ENCODE data around the gene RNASET2.

Gene RNASET2

GRCh38 chr6:166908811-166909210, 47.5 kb downstream of the RNASET2 start:
- Histone ChIP-seq H3K4me3 (ENCODE audit: low read depth, low read length) (no peak overlapping the region), H3K27ac (ENCODE audit: low read depth, low read length) (no peak overlapping the region), H3K27me3 (ENCODE audit: control insufficient read depth, insufficient read depth, low read length) (no peaks in the 10 kb centered on the region; the same call in 1 of the 2 replicates), H3K9me3 (ENCODE audit: control insufficient read depth, insufficient read depth, low read length) (no peaks in the 10 kb centered on the region), H3K4me1 (ENCODE audit: control insufficient read depth, insufficient read depth, low read length) (peaks cover 8% of the 10 kb centered on the region; the same call in 1 of the 2 replicates), H3K36me3 (ENCODE audit: control insufficient read depth, insufficient read depth, low read length) (no peaks in the 10 kb centered on the region), H3K9ac (ENCODE audit: low read depth, low read length) (no peak overlapping the region)

GRCh38 chr6:166907871-166908806, 48.2 kb downstream of the RNASET2 start:
- no peak overlapping the region for H3K9ac ChIP-seq (ENCODE audit: low read depth, low read length)
- H3K36me3 ChIP-seq (ENCODE audit: control insufficient read depth, insufficient read depth, low read length), result no peaks in the 10 kb centered on the region

GRCh38 chr6:166907373-166907841, 48.9 kb downstream of the RNASET2 start:
- Histone ChIP-seq H3K4me3 (ENCODE audit: low read depth, low read length) (no peak overlapping the region), H3K27ac (ENCODE audit: low read depth, low read length) (no peak overlapping the region), H3K36me3 (ENCODE audit: control insufficient read depth, insufficient read depth, low read length) (no peaks in the 10 kb centered on the region), H3K4me1 (ENCODE audit: control insufficient read depth, insufficient read depth, low read length) (peaks cover 8% of the 10 kb centered on the region; the same call in 1 of the 2 replicates), H3K9ac (ENCODE audit: low read depth, low read length) (no peak overlapping the region), H3K27me3 (ENCODE audit: control insufficient read depth, insufficient read depth, low read length) (no peaks in the 10 kb centered on the region; the same call in 1 of the 2 replicates), H3K9me3 (ENCODE audit: control insufficient read depth, insufficient read depth, low read length) (no peaks in the 10 kb centered on the region)

More at GRCh38 chr6:166907871-166908806, 48.2 kb downstream of the RNASET2 start:
- H3K4me1 ChIP-seq (ENCODE audit: control insufficient read depth, insufficient read depth, low read length), result peaks cover 8% of the 10 kb centered on the region; the same call in 1 of the 2 replicates
- no peak overlapping the region for H3K4me3 ChIP-seq (ENCODE audit: low read depth, low read length)
- H3K27me3 ChIP-seq (ENCODE audit: control insufficient read depth, insufficient read depth, low read length), result no peaks in the 10 kb centered on the region; the same call in 1 of the 2 replicates
- H3K27ac ChIP-seq (ENCODE audit: low read depth, low read length), result no peak overlapping the region
- no peaks in the 10 kb centered on the region for H3K9me3 ChIP-seq (ENCODE audit: control insufficient read depth, insufficient read depth, low read length)

DNA sequence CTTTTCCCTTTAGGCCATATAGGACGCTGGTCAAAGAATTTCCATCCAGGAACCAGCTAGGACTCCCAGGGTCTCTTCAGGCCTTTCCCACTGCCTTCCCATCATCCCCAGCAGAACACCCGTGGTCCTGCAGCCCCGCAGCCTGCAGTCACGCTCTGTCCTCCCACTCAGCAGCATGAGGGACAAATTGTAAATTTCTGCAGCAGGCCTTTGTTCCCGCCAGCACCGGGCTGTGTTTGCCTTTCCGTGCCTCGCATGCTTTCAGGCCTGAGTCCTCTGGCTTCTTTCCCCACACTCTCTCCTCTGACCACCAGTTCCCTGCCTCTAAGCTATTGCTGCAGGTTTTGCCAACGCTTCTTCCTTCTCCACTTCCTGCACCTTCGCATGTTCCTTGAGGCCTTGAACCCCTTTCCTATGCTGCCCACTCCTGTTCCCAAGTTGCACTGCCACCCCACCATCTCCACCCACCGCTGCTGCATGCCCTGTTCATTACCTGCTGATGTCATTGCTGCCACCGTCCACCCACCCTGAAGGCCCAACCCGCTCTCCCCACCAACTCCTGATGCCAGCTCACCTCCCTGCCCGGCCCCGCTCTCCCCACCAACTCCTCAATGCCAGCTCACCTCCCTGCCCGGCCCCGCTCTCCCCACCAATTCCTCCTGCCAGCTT, 49.8 kb downstream of the RNASET2 start:
- Histone ChIP-seq H3K9me3 (ENCODE audit: control insufficient read depth, insufficient read depth, low read length) (no peaks in the 10 kb centered on the region), H3K9ac (ENCODE audit: low read depth, low read length) (no peak overlapping the region), H3K4me1 (ENCODE audit: control insufficient read depth, insufficient read depth, low read length) (peaks cover 8% of the 10 kb centered on the region; the same call in 1 of the 2 replicates), H3K27me3 (ENCODE audit: control insufficient read depth, insufficient read depth, low read length) (no peaks in the 10 kb centered on the region; the same call in none of the 2 replicates), H3K27ac (ENCODE audit: low read depth, low read length) (no peak overlapping the region), H3K36me3 (ENCODE audit: control insufficient read depth, insufficient read depth, low read length) (no peaks in the 10 kb centered on the region), H3K4me3 (ENCODE audit: low read depth, low read length) (no peak overlapping the region)

DNA sequence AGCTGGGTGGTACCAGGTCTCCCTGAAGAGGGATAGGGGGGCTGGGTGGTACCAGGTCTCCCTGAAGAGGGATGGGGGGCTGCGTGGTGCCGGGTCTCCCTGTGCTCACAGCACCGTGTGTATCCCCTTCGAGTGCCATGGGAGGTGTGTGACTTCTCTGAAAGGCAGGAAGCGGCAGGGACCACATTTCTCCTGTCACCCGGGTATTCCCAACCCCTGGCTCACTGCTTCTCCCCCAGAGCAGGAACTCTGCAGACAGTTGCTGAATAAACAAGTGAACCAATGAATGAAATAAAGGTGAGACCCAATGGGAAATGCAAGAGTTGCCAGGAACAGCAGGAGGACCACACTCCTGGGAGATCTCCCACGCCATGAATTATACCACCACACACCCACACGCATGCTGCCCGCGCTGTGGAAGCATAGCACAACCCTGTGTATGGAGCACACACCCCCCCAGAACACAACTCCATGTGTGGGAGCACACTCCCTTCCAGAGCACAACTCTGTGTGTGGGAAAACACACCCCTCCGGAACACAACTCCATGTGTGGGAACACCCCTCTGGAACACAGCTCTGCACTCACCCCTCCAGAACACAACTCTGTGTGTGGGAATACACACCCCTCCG, 50.7 kb downstream of the RNASET2 start:
- Histone ChIP-seq H3K9me3 (ENCODE audit: control insufficient read depth, insufficient read depth, low read length) (no peaks in the 10 kb centered on the region), H3K27ac (ENCODE audit: low read depth, low read length) (no peak overlapping the region), H3K36me3 (ENCODE audit: control insufficient read depth, insufficient read depth, low read length) (no peaks in the 10 kb centered on the region), H3K27me3 (ENCODE audit: control insufficient read depth, insufficient read depth, low read length) (no peaks in the 10 kb centered on the region; the same call in none of the 2 replicates), H3K4me3 (ENCODE audit: low read depth, low read length) (no peak overlapping the region), H3K9ac (ENCODE audit: low read depth, low read length) (no peak overlapping the region), H3K4me1 (ENCODE audit: control insufficient read depth, insufficient read depth, low read length) (peaks cover 8% of the 10 kb centered on the region; the same call in 1 of the 2 replicates)

- peaks cover 8% of the 10 kb centered on the region; the same call in 1 of the 2 replicates for H3K4me1 ChIP-seq (ENCODE audit: control insufficient read depth, insufficient read depth, low read length)
- no peaks in the 10 kb centered on the region for H3K36me3 ChIP-seq (ENCODE audit: control insufficient read depth, insufficient read depth, low read length)
- H3K9ac ChIP-seq (ENCODE audit: low read depth, low read length), result no peak overlapping the region
- no peak overlapping the region for H3K27ac ChIP-seq (ENCODE audit: low read depth, low read length)
- no peaks in the 10 kb centered on the region for H3K9me3 ChIP-seq (ENCODE audit: control insufficient read depth, insufficient read depth, low read length)
- no peaks in the 10 kb centered on the region; the same call in none of the 2 replicates for H3K27me3 ChIP-seq (ENCODE audit: control insufficient read depth, insufficient read depth, low read length)
- no peak overlapping the region for H3K4me3 ChIP-seq (ENCODE audit: low read depth, low read length)
Observed at GRCh38 chr6:166905013-166905412, 51.3 kb downstream of the RNASET2 start.

- no peak overlapping the region for H3K27ac ChIP-seq (ENCODE audit: low read depth, low read length)
- H3K4me3 ChIP-seq (ENCODE audit: low read depth, low read length), result no peak overlapping the region
- no peaks in the 10 kb centered on the region for H3K36me3 ChIP-seq (ENCODE audit: control insufficient read depth, insufficient read depth, low read length)
- H3K9ac ChIP-seq (ENCODE audit: low read depth, low read length), result no peak overlapping the region
- peaks cover 8% of the 10 kb centered on the region; the same call in 1 of the 2 replicates for H3K4me1 ChIP-seq (ENCODE audit: control insufficient read depth, insufficient read depth, low read length)
- H3K9me3 ChIP-seq (ENCODE audit: control insufficient read depth, insufficient read depth, low read length), result no peaks in the 10 kb centered on the region
- H3K27me3 ChIP-seq (ENCODE audit: control insufficient read depth, insufficient read depth, low read length), result no peaks in the 10 kb centered on the region; the same call in none of the 2 replicates
Observed at GRCh38 chr6:166904101-166904746, 52.1 kb downstream of the RNASET2 start.

DNA sequence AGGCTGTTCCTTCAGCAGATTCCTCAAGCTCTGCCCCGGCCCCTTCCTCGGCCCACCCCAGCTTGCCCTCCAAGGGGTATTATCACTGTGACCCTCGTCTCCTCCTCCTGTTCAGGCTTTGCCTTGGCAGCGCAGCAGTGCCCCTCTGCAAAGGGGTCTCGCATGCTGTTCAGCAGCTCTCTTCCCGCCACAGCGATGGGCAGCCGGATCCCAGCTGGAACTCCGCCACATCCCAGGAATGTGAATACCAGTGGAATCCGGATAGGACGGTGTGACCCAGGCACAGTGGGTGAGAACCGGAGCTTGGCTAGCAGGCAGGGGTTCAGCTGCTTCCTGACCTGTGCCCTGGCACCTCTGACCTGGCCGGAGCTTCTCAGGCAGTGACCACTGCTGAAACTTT, 52.9 kb downstream of the RNASET2 start:
- Histone ChIP-seq H3K27ac (ENCODE audit: low read depth, low read length) (no peak overlapping the region), H3K9me3 (ENCODE audit: control insufficient read depth, insufficient read depth, low read length) (no peaks in the 10 kb centered on the region), H3K4me1 (ENCODE audit: control insufficient read depth, insufficient read depth, low read length) (peaks cover 8% of the 10 kb centered on the region; the same call in 1 of the 2 replicates), H3K4me3 (ENCODE audit: low read depth, low read length) (no peak overlapping the region), H3K27me3 (ENCODE audit: control insufficient read depth, insufficient read depth, low read length) (no peaks in the 10 kb centered on the region; the same call in none of the 2 replicates), H3K9ac (ENCODE audit: low read depth, low read length) (no peak overlapping the region), H3K36me3 (ENCODE audit: control insufficient read depth, insufficient read depth, low read length) (no peaks in the 10 kb centered on the region)

DNA sequence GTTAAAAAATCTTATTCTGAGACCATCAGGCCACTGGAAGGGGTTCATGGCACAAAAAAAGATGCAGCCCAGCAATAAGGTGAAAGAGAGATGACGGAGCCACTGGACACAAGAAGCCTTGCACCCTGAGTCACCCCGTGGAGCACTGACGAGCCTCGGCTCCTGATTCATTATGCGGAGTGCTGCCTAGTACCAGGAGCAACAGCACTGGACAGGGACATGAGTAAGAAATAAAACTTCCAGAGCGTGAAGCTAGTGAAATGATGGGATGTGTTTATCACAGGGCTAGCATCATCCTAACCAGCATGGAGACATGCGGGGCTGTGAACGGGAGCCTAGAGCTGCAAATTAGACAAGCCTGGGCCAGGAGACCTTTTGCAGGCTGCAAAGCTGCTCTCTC, 53.3 kb downstream of the RNASET2 start:
- Histone ChIP-seq H3K27me3 (ENCODE audit: control insufficient read depth, insufficient read depth, low read length) (no peaks in the 10 kb centered on the region; the same call in none of the 2 replicates), H3K36me3 (ENCODE audit: control insufficient read depth, insufficient read depth, low read length) (no peaks in the 10 kb centered on the region), H3K9ac (ENCODE audit: low read depth, low read length) (no peak overlapping the region), H3K9me3 (ENCODE audit: control insufficient read depth, insufficient read depth, low read length) (no peaks in the 10 kb centered on the region), H3K4me1 (ENCODE audit: control insufficient read depth, insufficient read depth, low read length) (peaks cover 8% of the 10 kb centered on the region; the same call in 1 of the 2 replicates), H3K27ac (ENCODE audit: low read depth, low read length) (no peak overlapping the region), H3K4me3 (ENCODE audit: low read depth, low read length) (no peak overlapping the region)

- no peaks in the 10 kb centered on the region for H3K9me3 ChIP-seq (ENCODE audit: control insufficient read depth, insufficient read depth, low read length)
- H3K9ac ChIP-seq (ENCODE audit: low read depth, low read length), result no peak overlapping the region
- H3K27ac ChIP-seq (ENCODE audit: low read depth, low read length), result no peak overlapping the region
- H3K27me3 ChIP-seq (ENCODE audit: control insufficient read depth, insufficient read depth, low read length), result no peaks in the 10 kb centered on the region; the same call in none of the 2 replicates
- H3K36me3 ChIP-seq (ENCODE audit: control insufficient read depth, insufficient read depth, low read length), result no peaks in the 10 kb centered on the region
- peaks cover 8% of the 10 kb centered on the region; the same call in 1 of the 2 replicates for H3K4me1 ChIP-seq (ENCODE audit: control insufficient read depth, insufficient read depth, low read length)
- no peak overlapping the region for H3K4me3 ChIP-seq (ENCODE audit: low read depth, low read length)
Observed at GRCh38 chr6:166902211-166902755, 54.1 kb downstream of the RNASET2 start.

All from HUES48 (cell line).